Stromal cell of bone marrow (primary cell): ENCODE results near the gene ZCCHC4.
"Not testable (repeated sequence)": the region's sequence is repeated elsewhere in the genome, so short reads cannot be mapped to it uniquely, and the experiment has no call there.

Source experiments
- DNase-seq: peaks from one replicate; pipeline ENCODE4 v3.0.0-alpha.2; 2012; ENCODE audit warnings: low read depth

Gene ZCCHC4

GRCh38 chr4:25321703-25322102, 9.1 kb downstream of the ZCCHC4 start:
- no peak for DNase-seq

GRCh38 chr4:25328463-25328862, 15.9 kb downstream of the ZCCHC4 start:
- not testable (repeated sequence) for DNase-seq

- no peak for DNase-seq
Measured at GRCh38 chr4:25330335-25330734, 17.8 kb downstream of the ZCCHC4 start.

GRCh38 chr4:25330905-25331808, 18.6 kb downstream of the ZCCHC4 start:
- no peak for DNase-seq

GRCh38 chr4:25343671-25344070, 31.1 kb downstream of the ZCCHC4 start:
- DNase-seq = no peak

GRCh38 chr4:25345744-25346143, 33.2 kb downstream of the ZCCHC4 start:
- no peak for DNase-seq

GRCh38 chr4:25346913-25347312, 34.3 kb downstream of the ZCCHC4 start:
- no peak for DNase-seq

- no peak for DNase-seq
Measured at GRCh38 chr4:25347473-25347872, 34.9 kb downstream of the ZCCHC4 start.

GRCh38 chr4:25347971-25348370, 35.4 kb downstream of the ZCCHC4 start:
- DNase-seq = no peak

GRCh38 chr4:25350561-25350960, 38.0 kb downstream of the ZCCHC4 start:
- no peak for DNase-seq

GRCh38 chr4:25351777-25352416, 39.3 kb downstream of the ZCCHC4 start:
- DNase-seq = no peak

- no peak for DNase-seq
Measured at GRCh38 chr4:25356068-25356467, 43.5 kb downstream of the ZCCHC4 start.

GRCh38 chr4:25358515-25359275, 46.1 kb downstream of the ZCCHC4 start:
- no peak for DNase-seq

- DNase-seq = no peak
Measured at GRCh38 chr4:25361253-25361652, 48.7 kb downstream of the ZCCHC4 start.

GRCh38 chr4:25367004-25367621, 54.5 kb downstream of the ZCCHC4 start:
- DNase-seq = no peak

- no peak for DNase-seq
Measured at GRCh38 chr4:25367877-25368276, 55.3 kb downstream of the ZCCHC4 start.

- DNase-seq = no peak
Measured at GRCh38 chr4:25368315-25368714, 55.7 kb downstream of the ZCCHC4 start.

GRCh38 chr4:25370242-25370641, 57.7 kb downstream of the ZCCHC4 start:
- no peak for DNase-seq

- DNase-seq = not testable (repeated sequence)
Measured at GRCh38 chr4:25372549-25372948, 60.0 kb downstream of the ZCCHC4 start.

GRCh38 chr4:25376754-25377571, 64.4 kb downstream of the ZCCHC4 start, which contains the start of gene ANAPC4:
ANAPC4 (plus strand) TSS chr4:25377263; CDS start chr4:25377428, 165 bp downstream.
- DNase-seq = peak; percentile 84
